Measurements from ENCODE around the gene MAML3. TPM values are rescaled to one million over a fixed set of nuclear protein-coding genes. Genes with fewer than 3 reads are reported as not detected.

The MAML3 gene
- polyA plus RNA-seq, 1 donor (not counting 4 experiments of a cell fraction or from before 2014, with no cell fraction given) = 0.68 TPM

GRCh38 chr4:140149846-140150635 is 3.9 kb downstream of the MAML3 start:
- Histone ChIP-seq H3K79me2 (ENCODE audit: control insufficient read depth, insufficient read depth, low read length) (no peaks in the 10 kb centered on the region), H3K4me3 (ENCODE audit: control insufficient read depth in 2 of 3, extremely low read depth in 1 of 3, insufficient read depth in 2 of 3, low read depth in 1 of 3, low read length in 3 of 3) (peak overlapping the region; percentile 81 to 96 (median 93)), H3K9me1 (ENCODE audit: control insufficient read depth, extremely low read depth, insufficient read depth, low read length) (no peaks in the 10 kb centered on the region), H3K27me3 (ENCODE audit: control insufficient read depth, extremely low read depth, insufficient read depth, low read length) (peaks cover 5% of the 10 kb centered on the region), H3K9me3 (ENCODE audit: control insufficient read depth, low read depth, low read length) (no peaks in the 10 kb centered on the region), H4K20me1 (ENCODE audit: control insufficient read depth, extremely low read depth, insufficient read depth, low read length) (no peaks in the 10 kb centered on the region), H2AFZ (ENCODE audit: control insufficient read depth, low read length) (peak overlapping the region; percentile 96), H3K4me2 (ENCODE audit: control insufficient read depth, extremely low read depth, insufficient read depth, low read depth, low read length) (peak overlapping the region; percentile 99), H3K9ac (ENCODE audit: control insufficient read depth, extremely low read depth, insufficient read depth, low read length) (peak overlapping the region; percentile 78), H3K36me3 (ENCODE audit: control insufficient read depth in 2 of 2, extremely low read depth in 1 of 2, insufficient read depth in 2 of 2, low read length in 2 of 2) (no peaks in the 10 kb centered on the region), H3K27ac (ENCODE audit: control insufficient read depth, insufficient read depth, low read length) (peak overlapping the region; percentile 49), H3K4me1 (ENCODE audit: control insufficient read depth, extremely low read depth, insufficient read depth, low read length) (peaks cover 8% of the 10 kb centered on the region)
- peak; percentile 17 for FAIRE-seq
- dilution Hi-C loops (cut with MboI; ENCODE audit: extremely low pct_ligation_motif_present, low sequenced_read_pairs) = no loop called here
- no peak for DNase-seq (ENCODE audit: low read depth, low spot score)
- TF ChIP-seq EZH2 (IDR thresholded peaks at IDR 0.05; ENCODE audit: low read length) (no peak), CTCF (optimal IDR thresholded peaks at IDR 0.05 in 1 of 3, IDR thresholded peaks at IDR 0.05 in 1 of 3, conservative IDR thresholded peaks at IDR 0.05 in 1 of 3; ENCODE audit: extremely low read depth in 1 of 3, insufficient read depth in 2 of 3, low read length in 3 of 3) (no peak)

GRCh38 chr4:140144050-140144449 is 9.9 kb downstream of the MAML3 start:
- Histone ChIP-seq H3K4me3 (ENCODE audit: control insufficient read depth in 2 of 3, extremely low read depth in 1 of 3, insufficient read depth in 2 of 3, low read depth in 1 of 3, low read length in 3 of 3) (no peak overlapping the region), H2AFZ (ENCODE audit: control insufficient read depth, low read length) (no peak overlapping the region), H3K36me3 (ENCODE audit: control insufficient read depth in 2 of 2, extremely low read depth in 1 of 2, insufficient read depth in 2 of 2, low read length in 2 of 2) (no peaks in the 10 kb centered on the region), H3K27ac (ENCODE audit: control insufficient read depth, insufficient read depth, low read length) (no peak overlapping the region), H3K4me1 (ENCODE audit: control insufficient read depth, extremely low read depth, insufficient read depth, low read length) (no peaks in the 10 kb centered on the region), H3K27me3 (ENCODE audit: control insufficient read depth, extremely low read depth, insufficient read depth, low read length) (no peaks in the 10 kb centered on the region), H3K9me1 (ENCODE audit: control insufficient read depth, extremely low read depth, insufficient read depth, low read length) (no peaks in the 10 kb centered on the region), H3K9ac (ENCODE audit: control insufficient read depth, extremely low read depth, insufficient read depth, low read length) (no peak overlapping the region), H3K9me3 (ENCODE audit: control insufficient read depth, low read depth, low read length) (no peaks in the 10 kb centered on the region), H3K4me2 (ENCODE audit: control insufficient read depth, extremely low read depth, insufficient read depth, low read depth, low read length) (no peak overlapping the region), H3K79me2 (ENCODE audit: control insufficient read depth, insufficient read depth, low read length) (no peaks in the 10 kb centered on the region), H4K20me1 (ENCODE audit: control insufficient read depth, extremely low read depth, insufficient read depth, low read length) (no peaks in the 10 kb centered on the region)
- dilution Hi-C loops (cut with MboI; ENCODE audit: extremely low pct_ligation_motif_present, low sequenced_read_pairs) = no loop called here
- TF ChIP-seq EZH2 (IDR thresholded peaks at IDR 0.05; ENCODE audit: low read length) = no peak
- TF ChIP-seq CTCF (optimal IDR thresholded peaks at IDR 0.05 in 1 of 3, IDR thresholded peaks at IDR 0.05 in 1 of 3, conservative IDR thresholded peaks at IDR 0.05 in 1 of 3; ENCODE audit: extremely low read depth in 1 of 3, insufficient read depth in 2 of 3, low read length in 3 of 3) = no peak
- FAIRE-seq = no peak
- DNase-seq (ENCODE audit: low read depth, low spot score) = no peak
